GOT3 (cell line): ENCODE measurements around the gene IL13.
"Not testable (repeated sequence)": the region's sequence is repeated elsewhere in the genome, so short reads cannot be mapped to it uniquely, and the experiment has no call there.

ENCODE experiments used
- DNase-seq: peaks from one replicate; lab custom pipeline; 2025; ENCODE audit warnings: mixed read lengths; lab: John Stamatoyannopoulos, UW

The IL13 gene

GRCh38 chr5:132657676-132658380, at the start of gene IL13:
Gene IL13 (plus strand): TSS chr5:132658173. CDS start chr5:132658187, 14 bp downstream.
- no peak for DNase-seq

GRCh38 chr5:132611965-132612364, 46.0 kb upstream of the IL13 start:
- no peak for DNase-seq

- no peak for DNase-seq
Observed at GRCh38 chr5:132612846-132613245, 45.1 kb upstream of the IL13 start.

GRCh38 chr5:132621699-132622098, 36.3 kb upstream of the IL13 start:
- no peak for DNase-seq

GRCh38 chr5:132622608-132623007, 35.4 kb upstream of the IL13 start:
- no peak for DNase-seq

GRCh38 chr5:132627470-132627869, 30.5 kb upstream of the IL13 start:
- no peak for DNase-seq

GRCh38 chr5:132628814-132629213, 29.2 kb upstream of the IL13 start:
- DNase-seq, result no peak

DNA sequence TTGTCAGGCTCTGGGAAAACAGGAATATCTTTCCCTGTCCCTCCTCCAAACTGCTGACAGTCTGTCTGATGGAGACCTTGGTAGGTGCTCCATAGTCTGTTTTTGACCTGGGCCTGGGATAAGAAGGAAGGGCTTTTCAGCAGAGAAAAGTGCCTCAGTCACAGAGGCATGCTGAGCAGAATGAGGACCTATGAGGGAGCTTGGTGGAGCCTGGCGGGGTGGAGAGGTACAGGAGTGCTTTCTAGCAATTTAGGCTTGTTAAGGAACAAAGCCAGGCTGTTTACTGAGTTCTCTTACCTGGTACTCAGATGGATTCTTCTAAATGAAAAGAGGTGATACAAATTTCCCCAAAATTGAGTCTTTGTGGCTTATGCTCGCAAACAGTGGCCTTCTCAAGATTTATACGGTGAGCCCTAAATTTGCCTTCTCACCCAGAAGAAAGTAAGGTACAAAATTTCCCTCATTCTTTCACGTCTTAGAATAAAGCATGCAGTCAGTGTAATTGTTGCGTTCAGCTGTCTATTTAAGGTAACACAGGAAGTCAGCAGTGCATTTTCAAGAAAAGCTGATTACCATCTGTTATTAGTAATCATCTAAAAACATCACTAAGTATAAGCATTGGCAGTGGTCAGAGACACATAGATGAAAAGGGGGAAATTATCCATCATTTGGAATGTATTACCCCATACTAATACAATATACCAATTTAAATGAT, 28.6 kb upstream of the IL13 start:
- no peak for DNase-seq

GRCh38 chr5:132633587-132633986, 24.4 kb upstream of the IL13 start:
- DNase-seq, result not testable (repeated sequence)

GRCh38 chr5:132635873-132636272, 22.1 kb upstream of the IL13 start:
- no peak for DNase-seq

DNA sequence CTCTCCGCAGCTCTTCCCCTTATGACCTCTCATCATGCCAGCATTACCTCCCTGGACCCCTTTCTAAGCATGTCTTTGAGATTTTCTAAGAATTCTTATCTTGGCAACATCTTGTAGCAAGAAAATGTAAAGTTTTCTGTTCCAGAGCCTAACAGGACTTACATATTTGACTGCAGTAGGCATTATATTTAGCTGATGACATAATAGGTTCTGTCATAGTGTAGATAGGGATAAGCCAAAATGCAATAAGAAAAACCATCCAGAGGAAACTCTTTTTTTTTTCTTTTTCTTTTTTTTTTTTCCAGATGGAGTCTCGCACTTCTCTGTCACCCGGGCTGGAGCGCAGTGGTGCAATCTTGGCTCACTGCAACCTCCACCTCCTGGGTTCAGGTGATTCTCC, 20.7 kb upstream of the IL13 start:
- DNase-seq, result no peak

GRCh38 chr5:132639706-132640130, 18.3 kb upstream of the IL13 start:
- DNase-seq, result no peak

DNA sequence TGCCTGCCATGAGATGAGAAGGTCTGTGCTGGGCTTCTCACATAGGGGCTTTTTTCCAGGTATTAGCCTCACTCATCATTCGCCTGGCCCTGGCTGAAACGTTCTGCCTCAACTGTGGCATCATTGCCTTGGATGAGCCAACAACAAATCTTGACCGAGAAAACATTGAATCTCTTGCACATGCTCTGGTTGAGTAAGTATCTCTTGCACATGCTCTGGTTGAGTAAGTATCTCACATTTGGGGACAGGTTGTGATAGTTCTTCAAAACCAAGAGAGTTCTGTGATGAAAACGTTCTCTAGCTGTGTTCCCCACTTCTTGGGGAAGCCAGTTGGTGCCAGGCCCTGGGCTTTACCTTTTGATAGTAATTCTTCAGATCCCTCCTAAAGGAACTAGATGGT, 17.4 kb upstream of the IL13 start:
- DNase-seq, result no peak

GRCh38 chr5:132641241-132641723, 16.7 kb upstream of the IL13 start:
- DNase-seq, result no peak

GRCh38 chr5:132641841-132642240, 16.1 kb upstream of the IL13 start:
- DNase-seq, result no peak

DNA sequence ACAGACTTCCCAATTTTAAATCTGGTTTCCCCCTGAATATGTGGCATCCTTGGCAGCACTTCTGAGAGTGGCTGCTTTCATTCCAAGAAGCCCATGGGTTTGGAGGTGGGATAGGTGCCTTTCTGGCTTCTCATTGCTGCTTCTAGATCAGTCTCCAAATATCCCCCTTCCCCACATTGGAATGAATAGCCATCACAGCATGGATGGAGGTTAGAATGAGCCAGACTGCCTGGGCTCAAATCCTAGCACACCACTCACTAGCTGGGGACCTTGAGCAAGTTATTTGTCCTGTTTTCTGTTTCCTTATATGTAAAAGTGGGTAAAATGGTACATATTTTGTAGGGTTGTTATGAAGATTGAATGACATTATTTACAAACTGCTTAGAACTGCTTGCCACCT, 13.8 kb upstream of the IL13 start:
- no peak for DNase-seq

DNA sequence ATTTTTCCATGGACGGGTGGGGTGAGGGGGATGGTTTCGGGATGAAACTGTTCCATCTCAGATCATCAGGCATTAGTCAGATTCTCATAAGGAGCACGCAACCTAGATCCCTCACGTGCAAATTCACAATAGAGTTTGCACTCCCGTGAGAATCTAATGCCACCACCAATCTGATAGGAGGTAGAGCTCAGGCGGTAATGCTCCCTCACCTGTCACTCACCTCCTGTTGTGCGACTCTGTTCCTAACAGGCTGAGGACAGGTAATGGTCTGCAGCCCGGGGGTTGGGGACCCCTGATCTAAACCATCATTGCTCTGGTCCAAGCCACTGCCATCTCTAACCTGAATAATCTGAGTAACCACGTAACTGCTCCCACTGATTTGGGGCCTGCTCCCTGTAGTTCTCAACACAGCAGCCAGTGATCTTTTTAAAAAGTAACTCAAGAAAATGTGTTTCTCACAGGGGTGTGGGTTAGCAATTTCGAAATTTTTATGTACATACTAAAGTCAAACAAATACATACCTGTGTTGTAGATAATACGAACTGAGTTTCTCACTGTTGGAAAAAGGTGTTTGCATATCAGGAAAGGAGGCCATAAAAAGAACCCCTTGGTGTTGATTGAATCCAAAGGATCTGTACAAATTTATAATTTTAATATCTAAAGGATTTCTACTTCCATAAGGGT, 11.2 kb upstream of the IL13 start:
- no peak for DNase-seq

DNA sequence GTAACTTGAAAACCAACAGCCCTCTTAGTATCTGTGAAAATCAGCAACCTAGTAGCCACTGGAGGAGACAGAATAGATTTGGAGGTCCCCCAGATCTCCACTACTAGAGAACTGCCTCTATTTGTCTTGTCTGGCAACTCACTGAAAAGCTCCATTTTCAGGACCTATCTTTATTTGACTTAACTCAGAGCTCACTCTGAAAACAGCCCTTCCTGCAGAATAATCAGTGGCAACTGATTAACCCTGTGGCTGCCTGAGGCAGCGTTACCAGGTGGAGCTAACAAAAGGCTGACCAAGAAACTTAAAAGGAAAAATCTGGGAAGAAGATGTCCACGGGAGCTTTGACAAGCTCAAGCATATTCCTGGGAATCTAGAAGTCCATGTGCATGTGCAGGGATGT, 10.5 kb upstream of the IL13 start:
- no peak for DNase-seq

DNA sequence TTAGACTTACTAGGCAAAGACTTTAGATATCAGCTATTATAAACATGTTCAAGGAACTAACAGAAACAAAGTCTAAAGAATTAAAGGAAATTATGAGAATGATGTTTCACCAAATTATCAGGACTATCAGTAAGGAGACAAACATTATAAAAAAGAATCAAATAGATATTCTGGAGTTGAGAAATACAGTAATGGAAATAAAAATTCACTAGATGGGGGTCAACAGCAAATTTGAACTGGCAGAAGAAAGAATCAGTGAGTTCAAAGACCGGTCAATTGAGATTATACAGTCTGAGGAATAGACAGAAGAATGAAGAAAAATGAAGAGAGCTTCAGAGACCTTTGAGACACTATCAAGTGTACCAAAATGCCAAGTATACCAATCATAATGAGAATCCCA, 9.6 kb upstream of the IL13 start:
- no peak for DNase-seq

DNA sequence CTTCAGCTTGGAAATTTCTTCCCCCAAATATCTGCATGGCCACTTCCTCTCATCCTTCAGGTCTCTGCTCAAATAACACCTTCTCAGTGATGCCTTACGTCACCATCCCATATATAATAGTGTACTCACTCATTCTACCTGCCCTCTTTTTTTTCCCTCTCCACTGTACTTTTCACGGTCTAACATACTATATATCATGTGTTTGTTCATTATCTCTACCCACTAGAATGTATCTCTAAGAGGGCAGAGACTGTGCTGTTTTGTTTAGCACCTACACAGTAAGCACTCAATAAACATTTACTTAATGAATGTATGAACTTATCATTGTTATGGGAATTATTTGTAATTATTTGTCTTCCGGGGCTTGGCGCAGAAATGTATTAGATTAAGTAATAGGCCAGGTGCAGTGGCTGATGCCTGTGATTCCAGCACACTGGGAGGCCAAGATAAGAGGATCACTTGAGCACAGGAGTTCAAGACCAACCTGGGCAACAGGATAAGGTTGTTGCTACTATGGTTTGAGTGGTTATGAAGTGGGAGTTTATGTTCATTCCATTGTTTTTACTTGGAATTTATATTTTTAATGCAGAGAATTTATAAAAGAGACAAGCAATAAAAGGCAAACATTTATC, 6.0 kb upstream of the IL13 start:
- no peak for DNase-seq

DNA sequence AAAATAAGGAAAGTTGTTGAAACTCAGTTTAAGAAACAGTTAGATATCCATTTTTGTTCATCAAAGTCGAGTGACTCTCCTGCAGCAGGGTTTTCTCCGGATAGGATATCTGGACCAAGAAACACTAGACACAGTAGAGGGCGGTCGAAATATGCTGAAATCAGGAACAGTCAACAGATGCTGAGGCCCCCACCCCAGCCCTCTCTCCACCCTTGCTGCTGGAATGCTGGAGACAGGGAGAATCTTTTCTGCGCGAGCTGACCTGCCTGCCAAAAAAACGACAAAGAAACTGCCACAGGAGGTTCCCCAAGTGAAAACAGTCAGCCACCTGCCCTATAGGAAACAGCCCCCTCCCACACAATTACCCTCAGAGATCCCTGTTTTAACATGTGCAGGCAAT, 4.3 kb upstream of the IL13 start:
- no peak for DNase-seq
